GM21825 (cell line): ENCODE results near the gene CCRL2.
"Not testable (repeated sequence)": the region's sequence is repeated elsewhere in the genome, so short reads cannot be mapped to it uniquely, and the experiment has no call there.

Experiments
- ATAC-seq: cut with Tn5 transposase; IDR thresholded peaks from one replicate; pipeline ENCODE4 v1.9.1; 2021; ENCODE audit warnings: mild to moderate bottlenecking, moderate library complexity; ENCODE audit not compliant: unreplicated experiment

CCRL2 gene

GRCh38 chr3:46378426-46378942, 28.6 kb upstream of the CCRL2 start:
- no peak for ATAC-seq

- ATAC-seq = no peak
Observed at GRCh38 chr3:46380471-46381221, 26.4 kb upstream of the CCRL2 start.

DNA sequence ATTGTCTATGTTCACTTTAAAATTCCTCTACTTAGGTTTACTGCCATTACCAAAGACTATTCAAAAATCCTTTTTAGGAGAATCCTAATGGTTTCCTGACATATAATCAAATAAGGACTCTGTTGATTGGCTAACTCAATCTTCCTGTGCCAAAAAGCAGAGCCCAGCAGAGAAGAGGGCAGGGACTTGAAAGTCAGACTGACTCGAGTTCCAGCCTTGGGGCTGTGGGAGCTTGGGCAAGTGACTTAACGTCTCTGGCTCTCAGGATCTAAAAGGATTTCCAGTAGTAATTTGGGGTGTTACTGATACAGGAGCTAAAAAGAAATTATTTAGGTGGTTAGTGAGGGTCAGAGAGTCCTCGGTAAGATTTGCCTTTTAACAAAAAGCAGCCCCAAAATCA, 25.4 kb upstream of the CCRL2 start:
- ATAC-seq = no peak

GRCh38 chr3:46383211-46383950, 23.7 kb upstream of the CCRL2 start:
- no peak for ATAC-seq

DNA sequence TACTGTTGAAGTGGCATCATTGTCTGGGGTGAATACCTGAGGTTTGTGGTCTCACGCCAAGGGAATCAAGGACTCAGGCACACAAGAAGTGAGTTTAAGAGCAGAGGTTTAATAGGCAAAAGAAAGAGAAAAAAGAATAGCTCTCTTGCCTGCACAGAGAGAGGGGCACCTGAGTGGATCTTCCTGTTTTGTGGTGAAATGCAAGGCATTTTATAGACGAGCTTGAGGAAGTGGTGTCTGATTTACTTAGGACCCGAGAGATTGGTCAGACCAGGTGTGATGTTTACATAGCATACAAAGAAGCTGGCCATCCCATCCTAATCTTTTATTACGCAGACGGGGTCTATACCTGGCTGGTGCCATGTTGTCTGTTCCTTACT, 23.1 kb upstream of the CCRL2 start:
- no peak for ATAC-seq

- ATAC-seq = no peak
Observed at GRCh38 chr3:46386205-46386604, 20.9 kb upstream of the CCRL2 start.

GRCh38 chr3:46388847-46389246, 18.2 kb upstream of the CCRL2 start:
- not testable (repeated sequence) for ATAC-seq

DNA sequence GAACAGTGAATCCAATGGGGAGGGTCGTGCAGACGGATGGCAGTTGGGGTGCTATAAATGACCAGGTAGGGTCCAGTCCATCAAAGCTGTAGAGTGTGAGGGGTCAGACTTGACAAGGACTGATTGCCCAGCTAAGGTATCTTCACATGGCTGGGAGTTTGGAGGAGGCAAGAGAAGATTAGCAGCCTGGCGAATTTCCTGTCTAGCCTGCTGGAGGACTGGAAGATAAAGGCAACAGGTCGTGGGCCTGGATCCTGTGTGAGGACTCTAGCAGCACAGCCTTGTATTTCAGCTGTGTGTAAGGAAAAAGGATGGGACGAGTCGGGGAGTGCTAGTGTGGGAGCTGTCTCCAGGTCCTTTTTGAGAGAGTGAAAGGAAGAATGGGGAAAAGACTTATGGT, 17.8 kb upstream of the CCRL2 start:
- ATAC-seq = no peak

DNA sequence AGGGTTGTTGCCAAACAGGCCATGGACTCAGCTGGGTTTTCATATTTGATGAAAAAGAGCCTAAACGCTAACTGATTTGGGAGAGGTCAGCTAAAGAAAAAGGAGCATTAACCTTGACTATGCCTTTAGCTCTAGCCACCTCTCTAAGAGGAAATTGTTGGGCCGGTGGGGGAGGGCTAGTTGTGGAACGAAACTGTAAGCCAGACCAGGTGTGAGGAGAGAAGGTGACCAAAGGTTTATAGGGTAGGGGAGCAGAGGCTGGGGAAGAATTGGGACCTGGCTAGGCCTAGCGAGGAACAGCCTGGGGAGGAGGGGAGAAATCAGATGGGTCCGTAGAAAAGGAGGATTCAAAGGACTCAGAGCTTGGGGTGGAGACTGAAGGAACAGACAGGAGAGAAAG, 15.5 kb upstream of the CCRL2 start:
- not testable (repeated sequence) for ATAC-seq

DNA sequence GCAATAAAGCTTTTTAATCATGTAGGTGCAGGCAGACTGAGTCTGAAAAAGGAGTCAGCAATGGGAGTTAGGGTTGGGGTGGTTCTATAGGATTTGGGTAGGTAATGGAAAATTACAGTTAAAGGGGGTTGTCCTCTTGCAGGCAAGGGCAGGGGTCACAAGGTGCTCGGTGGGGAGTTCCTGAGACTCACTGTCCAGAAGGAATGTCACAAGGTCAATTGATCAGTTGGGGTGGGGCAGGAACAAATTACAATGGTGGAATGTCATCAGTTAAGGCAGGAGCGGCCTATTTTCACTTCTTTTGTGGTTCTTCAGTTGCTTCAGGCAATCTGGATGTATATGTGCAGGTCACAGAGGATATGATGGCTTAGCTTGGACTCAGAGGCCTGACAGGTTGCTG, 14.0 kb upstream of the CCRL2 start:
- ATAC-seq = no peak

DNA sequence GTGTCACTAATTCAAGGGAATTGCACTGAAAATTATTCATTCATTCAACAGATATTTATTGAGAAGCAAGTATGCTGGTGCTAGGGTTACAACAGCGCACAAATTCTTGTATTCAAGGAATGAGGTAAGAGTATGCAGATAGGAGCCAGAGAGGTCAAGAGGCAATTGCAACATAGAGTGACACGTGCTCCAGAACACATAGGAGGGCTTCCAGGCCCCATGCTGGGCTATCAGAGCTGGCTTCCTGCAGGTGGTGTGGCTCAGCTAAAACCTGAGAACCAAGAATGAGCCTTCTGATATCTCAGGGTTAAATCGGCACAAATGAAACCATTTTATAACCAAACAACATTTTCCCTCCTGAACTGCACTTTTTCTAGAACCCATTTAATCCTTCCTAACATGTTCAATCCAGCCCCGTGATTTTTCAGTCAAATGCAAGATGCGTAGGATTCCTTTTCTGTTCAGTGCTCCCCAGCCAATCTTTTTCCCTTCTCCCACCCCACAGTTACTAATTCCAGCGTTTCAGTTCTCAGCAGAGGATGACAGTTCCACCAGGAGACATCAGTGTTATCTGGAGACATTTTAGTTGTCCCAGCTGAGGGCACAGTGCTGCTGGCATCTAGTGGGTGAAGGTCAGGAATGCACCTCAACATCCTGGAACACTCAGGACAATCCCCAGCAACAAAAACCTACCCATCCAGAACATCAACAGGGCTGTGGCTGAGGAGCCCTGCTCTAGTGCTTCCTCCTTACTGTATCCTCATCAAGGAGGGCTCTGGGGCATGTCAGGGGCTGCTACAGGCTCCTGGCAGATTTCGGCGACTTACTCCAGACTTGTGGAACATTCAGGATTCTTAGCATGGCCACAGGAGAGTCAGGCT, 13.3 kb upstream of the CCRL2 start:
- ATAC-seq = no peak

GRCh38 chr3:46395210-46395661, 11.8 kb upstream of the CCRL2 start:
- no peak for ATAC-seq

GRCh38 chr3:46395766-46396530, 11.1 kb upstream of the CCRL2 start:
- no peak for ATAC-seq

DNA sequence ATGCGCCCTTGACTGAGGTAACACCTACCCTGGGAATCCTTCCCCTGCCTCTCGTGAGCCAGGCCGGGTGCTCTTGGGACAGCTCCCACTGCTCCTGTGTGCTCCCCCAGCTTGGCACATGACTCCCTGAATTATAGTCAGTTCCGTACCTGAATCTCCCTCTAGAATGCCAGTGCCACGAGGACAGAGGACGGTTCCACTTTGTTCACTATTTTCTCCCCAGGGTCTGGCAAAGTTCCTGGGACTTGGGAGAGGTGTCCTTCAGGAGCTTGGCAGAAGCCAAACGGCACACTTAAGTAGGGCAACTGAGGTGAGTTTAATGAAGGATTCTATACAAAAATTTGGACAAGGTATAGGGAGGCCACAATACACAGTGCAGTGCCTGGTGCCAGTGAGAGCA, 9.9 kb upstream of the CCRL2 start:
- ATAC-seq = no peak

- ATAC-seq = no peak
Observed at GRCh38 chr3:46398186-46398955, 8.7 kb upstream of the CCRL2 start.

DNA sequence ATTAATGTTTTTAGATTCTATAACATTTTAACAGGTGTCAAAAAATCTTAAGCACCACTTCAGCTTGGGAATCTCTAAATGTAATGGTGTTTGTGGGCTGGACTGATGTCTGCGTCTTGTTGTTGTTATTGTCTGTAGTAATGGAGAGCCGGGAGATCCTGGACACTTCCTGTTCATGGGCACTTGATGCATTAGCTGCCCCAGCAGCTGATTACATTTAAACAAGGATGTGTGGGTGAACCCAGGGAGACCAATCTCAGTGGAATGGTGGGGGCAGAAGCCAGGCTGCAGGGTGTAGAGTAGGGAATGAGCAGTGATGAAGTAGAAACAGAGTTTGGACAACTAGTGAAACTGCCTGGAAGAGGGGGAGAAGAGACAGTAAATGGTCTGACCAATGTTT, 8.0 kb upstream of the CCRL2 start:
- no peak for ATAC-seq

- no peak for ATAC-seq
Observed at GRCh38 chr3:46399557-46399956, 7.5 kb upstream of the CCRL2 start.

- ATAC-seq = no peak
Observed at GRCh38 chr3:46400000-46400734, 6.9 kb upstream of the CCRL2 start.

DNA sequence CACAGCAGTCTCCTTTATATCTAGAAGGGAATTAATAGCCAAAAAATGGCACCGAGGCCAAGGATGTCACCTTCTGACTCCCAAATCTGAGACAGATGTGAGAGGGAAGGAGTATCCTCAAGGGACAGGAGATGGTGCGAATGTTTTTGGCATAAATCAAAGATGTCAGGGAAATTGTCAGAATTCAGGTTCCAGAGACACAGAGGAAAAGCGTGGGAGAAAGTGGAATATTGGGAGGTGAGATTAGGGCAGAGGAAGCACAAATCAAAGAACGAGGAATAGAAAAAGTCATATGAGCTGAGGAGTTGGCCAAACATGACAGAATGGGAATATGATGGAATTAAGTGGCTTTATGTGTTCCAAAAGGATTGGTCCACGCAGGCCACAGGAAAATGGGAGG, 6.2 kb upstream of the CCRL2 start:
- ATAC-seq = no peak
